ENCODE data around the gene SERPINE1. TPM values are rescaled to one million over a fixed set of nuclear protein-coding genes. Genes with fewer than 3 reads are reported as not detected.

The SERPINE1 gene
- total RNA-seq, 4 donors from 2014 or later, result 1.3 to 26.2 (median 5.5) TPM

DNA sequence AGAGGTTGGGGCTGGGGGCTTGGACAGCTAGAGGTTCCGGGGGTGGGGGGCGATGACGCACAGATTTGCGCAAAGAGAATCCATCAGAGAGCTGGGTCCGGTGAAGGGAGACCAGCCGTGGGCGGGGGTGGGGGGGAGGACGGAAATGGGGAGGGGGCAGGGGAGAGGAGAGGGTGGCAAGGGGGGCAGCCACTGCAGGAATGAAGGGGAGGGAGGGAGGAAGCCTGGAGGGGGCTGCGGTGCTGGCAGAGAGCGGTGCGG, 39.7 kb downstream of the SERPINE1 start:
- H3K27ac ChIP-seq, result no peak overlapping the region
- H3K9me3 ChIP-seq, result no peaks in the 10 kb centered on the region
- intact Hi-C loops (cut with DNase I; ENCODE audit: low total_unique reads) (no loop called here), in situ Hi-C loops (cut with MboI; ENCODE audit: low pct_ligation_motif_present in 1 of 4, low pct_unique_long_range_greater_than_20kb in 1 of 4, low sequenced_read_pairs in 3 of 4) (no loop called here)
- H3K4me3 ChIP-seq, result no peak overlapping the region
- 3% methylated on average over 9 of the region's 11 CpGs; no CpG with 5 or more reads in 1 of the 2 donors for WGBS, 2 donors (ENCODE audit: low coverage in 1 of 2)
- H3K4me1 ChIP-seq, result peaks cover 31 to 46% (median 44%) of the 10 kb centered on the region in 4 donors
- TF ChIP-seq, protein P1, sequence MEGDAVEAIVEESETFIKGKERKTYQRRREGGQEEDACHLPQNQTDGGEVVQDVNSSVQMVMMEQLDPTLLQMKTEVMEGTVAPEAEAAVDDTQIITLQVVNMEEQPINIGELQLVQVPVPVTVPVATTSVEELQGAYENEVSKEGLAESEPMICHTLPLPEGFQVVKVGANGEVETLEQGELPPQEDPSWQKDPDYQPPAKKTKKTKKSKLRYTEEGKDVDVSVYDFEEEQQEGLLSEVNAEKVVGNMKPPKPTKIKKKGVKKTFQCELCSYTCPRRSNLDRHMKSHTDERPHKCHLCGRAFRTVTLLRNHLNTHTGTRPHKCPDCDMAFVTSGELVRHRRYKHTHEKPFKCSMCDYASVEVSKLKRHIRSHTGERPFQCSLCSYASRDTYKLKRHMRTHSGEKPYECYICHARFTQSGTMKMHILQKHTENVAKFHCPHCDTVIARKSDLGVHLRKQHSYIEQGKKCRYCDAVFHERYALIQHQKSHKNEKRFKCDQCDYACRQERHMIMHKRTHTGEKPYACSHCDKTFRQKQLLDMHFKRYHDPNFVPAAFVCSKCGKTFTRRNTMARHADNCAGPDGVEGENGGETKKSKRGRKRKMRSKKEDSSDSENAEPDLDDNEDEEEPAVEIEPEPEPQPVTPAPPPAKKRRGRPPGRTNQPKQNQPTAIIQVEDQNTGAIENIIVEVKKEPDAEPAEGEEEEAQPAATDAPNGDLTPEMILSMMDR (IDR thresholded peaks at IDR 0.05), result no peak
- TF ChIP-seq EP300 (IDR thresholded peaks at IDR 0.05; ENCODE audit: low read depth), result no peak
- TF ChIP-seq POLR2AphosphoS5 (IDR thresholded peaks at IDR 0.05), result no peak
- no peak for TF ChIP-seq POLR2A (IDR thresholded peaks at IDR 0.05)
- H3K36me3 ChIP-seq, result no peaks in the 10 kb centered on the region
- peaks cover 98% of the 10 kb centered on the region for H3K27me3 ChIP-seq
- DNase-seq, result no peak

DNA sequence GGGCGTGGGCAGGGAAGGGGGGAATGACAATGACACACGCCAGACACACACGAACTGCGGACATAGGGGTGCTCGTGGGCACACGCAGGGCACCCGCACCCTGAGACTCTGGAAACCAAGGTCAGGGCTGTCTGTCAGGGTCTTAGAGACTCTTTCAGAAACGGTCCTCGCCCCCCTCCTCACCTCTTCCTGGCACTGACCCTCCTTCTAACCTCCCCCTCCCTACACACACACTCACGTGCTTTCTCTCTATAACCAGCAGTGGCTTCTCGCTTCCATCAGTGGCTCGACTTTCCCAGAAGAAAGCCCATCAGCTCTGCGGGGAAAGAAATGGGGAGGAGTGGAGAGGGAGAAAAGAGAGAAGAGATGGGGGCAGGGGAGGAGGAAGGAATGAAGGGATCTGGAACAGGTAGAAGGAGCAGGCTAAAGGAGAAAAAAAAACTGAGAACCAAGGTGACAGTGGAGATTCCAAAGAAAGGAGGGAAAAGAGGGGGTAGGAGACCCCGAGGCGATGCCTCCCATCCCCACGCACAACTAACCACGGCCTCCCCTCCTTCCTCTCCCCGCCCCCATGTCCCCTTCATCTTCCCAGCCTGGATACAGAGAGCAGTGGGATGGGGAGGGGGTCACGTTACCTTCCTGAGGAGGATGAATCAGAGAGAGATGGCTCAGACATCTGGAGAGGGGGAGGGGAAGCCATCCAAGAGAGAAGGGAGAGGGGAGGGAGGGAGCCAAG, 40.2 kb downstream of the SERPINE1 start:
- Histone ChIP-seq H3K27me3 (peaks cover 98% of the 10 kb centered on the region), H3K36me3 (no peaks in the 10 kb centered on the region), H3K4me1 (peaks cover 31 to 51% (median 48%) of the 10 kb centered on the region in 4 donors), H3K27ac (no peak overlapping the region), H3K9me3 (no peaks in the 10 kb centered on the region), H3K4me3 (no peak overlapping the region)
- TF ChIP-seq POLR2A (IDR thresholded peaks at IDR 0.05) (no peak), EP300 (IDR thresholded peaks at IDR 0.05; ENCODE audit: low read depth) (no peak), POLR2AphosphoS5 (IDR thresholded peaks at IDR 0.05) (no peak)
- TF ChIP-seq, protein P1 (IDR thresholded peaks at IDR 0.05), result no peak
- in situ Hi-C loops (cut with MboI; ENCODE audit: low pct_ligation_motif_present in 1 of 4, low pct_unique_long_range_greater_than_20kb in 1 of 4, low sequenced_read_pairs in 3 of 4) (no loop called here), intact Hi-C loops (cut with DNase I; ENCODE audit: low total_unique reads) (no loop called here)
- DNase-seq, result no peak
- 5% methylated on average over 19 of the region's 19 CpGs; no CpG with 5 or more reads in 1 of the 2 donors for WGBS, 2 donors (ENCODE audit: low coverage in 1 of 2)

DNA sequence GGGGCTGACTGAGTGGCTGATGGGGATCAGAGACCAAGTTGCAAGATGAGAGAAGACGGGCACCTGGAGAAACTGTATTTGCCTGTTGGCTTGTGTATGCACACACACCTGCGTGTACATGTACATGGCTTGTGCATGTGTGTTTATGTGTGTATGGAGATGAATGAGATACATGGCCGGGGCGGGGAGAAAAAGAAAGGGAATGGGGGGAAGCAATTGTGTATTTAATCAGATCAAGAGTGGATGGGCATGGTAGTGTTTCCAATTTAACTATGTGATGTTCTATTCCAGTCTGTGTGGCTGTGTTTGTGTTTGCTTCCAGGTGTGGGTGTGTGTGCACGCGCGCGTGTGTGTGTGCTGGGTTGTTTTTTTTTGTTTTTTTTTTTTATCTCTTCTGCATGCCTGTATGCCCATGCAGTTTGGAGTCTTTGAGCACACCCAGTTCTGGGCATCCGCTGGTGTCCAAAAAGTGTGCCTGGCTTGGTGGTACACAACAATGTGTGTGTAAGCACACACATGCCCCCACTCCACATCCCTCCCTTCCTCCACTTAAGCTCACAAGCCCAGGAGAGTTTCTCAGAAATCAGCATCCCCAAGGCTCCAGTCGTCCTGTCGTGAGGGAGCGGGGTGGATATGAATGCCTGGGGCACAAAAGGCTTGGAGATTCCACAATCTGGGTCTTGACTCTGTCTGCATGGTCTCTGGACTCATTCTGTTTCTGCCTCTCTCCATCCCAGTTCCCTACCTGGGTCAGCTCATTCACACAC, 40.9 kb downstream of the SERPINE1 start:
- H3K27me3 ChIP-seq, result peaks cover 98% of the 10 kb centered on the region

More for the DNA sequence above, 40.9 kb downstream of the SERPINE1 start:
- intact Hi-C loops (cut with DNase I; ENCODE audit: low total_unique reads) (no loop called here), in situ Hi-C loops (cut with MboI; ENCODE audit: low pct_ligation_motif_present in 1 of 4, low pct_unique_long_range_greater_than_20kb in 1 of 4, low sequenced_read_pairs in 3 of 4) (no loop called here)
- H3K4me1 ChIP-seq, result peaks cover 29 to 52% (median 47%) of the 10 kb centered on the region in 4 donors
- no peaks in the 10 kb centered on the region for H3K36me3 ChIP-seq
- DNase-seq, result no peak
- 4 to 9% methylated on average over 8 to 12 of the region's 12 CpGs for WGBS, 2 donors (ENCODE audit: low coverage in 1 of 2)
- H3K4me3 ChIP-seq, result no peak overlapping the region
- no peak overlapping the region for H3K27ac ChIP-seq
- TF ChIP-seq POLR2AphosphoS5 (IDR thresholded peaks at IDR 0.05) (no peak), POLR2A (IDR thresholded peaks at IDR 0.05) (no peak), EP300 (IDR thresholded peaks at IDR 0.05; ENCODE audit: low read depth) (no peak)
- TF ChIP-seq, protein P1 (IDR thresholded peaks at IDR 0.05), result no peak
- no peaks in the 10 kb centered on the region for H3K9me3 ChIP-seq

Measured in transverse colon (tissue), 4 donors.